OCI-LY1 (cell line): ENCODE results near the gene PDGFA.

Experiments used
- EZH2 ChIP-seq: fragments of 200-600 bp; sonication (generic), shearing (Covaris generic); IDR thresholded peaks from 2 replicates; pipeline ENCODE4 v1.8.0; 2017; ENCODE audit warnings: borderline replicate concordance, mixed run types, mild to moderate bottlenecking, antibody characterized with exemption, low read length, moderate library complexity, mixed read lengths
- TF ChIP-seq, protein P1 (sequence below): fragments of 200-600 bp; sonication (generic), shearing (Covaris generic); IDR thresholded peaks from 2 replicates; pipeline ENCODE4 v1.5.1; 2017; ENCODE audit warnings: mild to moderate bottlenecking, antibody characterized with exemption, low read length, moderate library complexity, mixed read lengths

DNA sequence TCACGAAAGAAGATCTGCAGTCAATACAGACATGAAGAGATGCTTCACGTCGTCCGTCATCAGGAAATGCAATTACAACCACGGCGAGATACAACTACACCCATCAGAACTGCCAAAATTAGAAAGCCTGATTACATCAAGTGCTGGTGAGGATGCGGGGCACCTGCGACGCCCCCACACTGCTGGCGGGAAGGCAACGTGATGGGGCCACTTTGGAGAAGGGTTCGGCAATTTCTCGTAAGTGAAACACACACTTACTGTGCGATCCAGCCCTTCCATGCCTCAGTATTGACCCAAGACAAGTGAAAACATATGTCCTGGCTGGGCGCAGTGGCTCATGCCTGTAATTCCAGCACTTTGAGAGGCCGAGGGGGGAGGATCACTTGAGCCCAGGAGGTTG is 25.8 kb upstream of the PDGFA start:
- TF ChIP-seq, protein P1, sequence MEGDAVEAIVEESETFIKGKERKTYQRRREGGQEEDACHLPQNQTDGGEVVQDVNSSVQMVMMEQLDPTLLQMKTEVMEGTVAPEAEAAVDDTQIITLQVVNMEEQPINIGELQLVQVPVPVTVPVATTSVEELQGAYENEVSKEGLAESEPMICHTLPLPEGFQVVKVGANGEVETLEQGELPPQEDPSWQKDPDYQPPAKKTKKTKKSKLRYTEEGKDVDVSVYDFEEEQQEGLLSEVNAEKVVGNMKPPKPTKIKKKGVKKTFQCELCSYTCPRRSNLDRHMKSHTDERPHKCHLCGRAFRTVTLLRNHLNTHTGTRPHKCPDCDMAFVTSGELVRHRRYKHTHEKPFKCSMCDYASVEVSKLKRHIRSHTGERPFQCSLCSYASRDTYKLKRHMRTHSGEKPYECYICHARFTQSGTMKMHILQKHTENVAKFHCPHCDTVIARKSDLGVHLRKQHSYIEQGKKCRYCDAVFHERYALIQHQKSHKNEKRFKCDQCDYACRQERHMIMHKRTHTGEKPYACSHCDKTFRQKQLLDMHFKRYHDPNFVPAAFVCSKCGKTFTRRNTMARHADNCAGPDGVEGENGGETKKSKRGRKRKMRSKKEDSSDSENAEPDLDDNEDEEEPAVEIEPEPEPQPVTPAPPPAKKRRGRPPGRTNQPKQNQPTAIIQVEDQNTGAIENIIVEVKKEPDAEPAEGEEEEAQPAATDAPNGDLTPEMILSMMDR: no peak
- no peak for TF ChIP-seq EZH2
